ENCODE measurements around the gene SPEF2.

The SPEF2 gene

GRCh38 chr5:35626553-35626952 lies 8.9 kb downstream of the SPEF2 start:
- Mint-ChIP-seq H3K36me3 (peaks cover 46% of the 10 kb centered on the region), H3K9me3 (no peaks in the 10 kb centered on the region), H3K4me3 (no peak overlapping the region), H3K4me1 (peaks cover 33% of the 10 kb centered on the region), H3K27ac (peak overlapping the region; percentile 92)
- DNase-seq (ENCODE audit: low spot score in 2 of 2) (no peak), ATAC-seq (peak; percentile 64)

GRCh38 chr5:35634326-35634725 lies 16.7 kb downstream of the SPEF2 start:
- Mint-ChIP-seq H3K9me3 (peaks cover 12% of the 10 kb centered on the region), H3K4me1 (no peaks in the 10 kb centered on the region), H3K4me3 (no peak overlapping the region), H3K27ac (no peak overlapping the region), H3K36me3 (peaks cover 56% of the 10 kb centered on the region)
- DNase-seq (ENCODE audit: low spot score in 2 of 2) (no peak), ATAC-seq (no peak)

GRCh38 chr5:35640623-35641022 lies 23.0 kb downstream of the SPEF2 start:
- no peaks in the 10 kb centered on the region for H3K9me3 Mint-ChIP-seq
- peaks cover 4% of the 10 kb centered on the region for H3K4me1 Mint-ChIP-seq
- DNase-seq (ENCODE audit: low spot score in 2 of 2) (no peak), ATAC-seq (no peak)
- peaks cover 12% of the 10 kb centered on the region for H3K36me3 Mint-ChIP-seq
- H3K4me3 Mint-ChIP-seq: no peak overlapping the region
- H3K27ac Mint-ChIP-seq: no peak overlapping the region

- no peaks in the 10 kb centered on the region for H3K9me3 Mint-ChIP-seq
- DNase-seq (ENCODE audit: low spot score in 2 of 2): no peak
- H3K27ac Mint-ChIP-seq: no peak overlapping the region
- peaks cover 12% of the 10 kb centered on the region for H3K36me3 Mint-ChIP-seq
- peaks cover 4% of the 10 kb centered on the region for H3K4me1 Mint-ChIP-seq
- H3K4me3 Mint-ChIP-seq: no peak overlapping the region
- ATAC-seq: peak; percentile 26
These were observed 26.9 kb downstream of the SPEF2 start for GRCh38 chr5:35644543-35644942.

GRCh38 chr5:35647128-35647527 lies 29.5 kb downstream of the SPEF2 start:
- no peak for DNase-seq (ENCODE audit: low spot score in 2 of 2)
- ATAC-seq: no peak
- Mint-ChIP-seq H3K9me3 (no peaks in the 10 kb centered on the region), H3K27ac (no peak overlapping the region), H3K4me1 (peaks cover 3% of the 10 kb centered on the region), H3K4me3 (no peak overlapping the region), H3K36me3 (peaks cover 12% of the 10 kb centered on the region)

GRCh38 chr5:35647712-35648111 lies 30.0 kb downstream of the SPEF2 start:
- Mint-ChIP-seq H3K4me1 (no peaks in the 10 kb centered on the region), H3K9me3 (no peaks in the 10 kb centered on the region), H3K4me3 (no peak overlapping the region), H3K27ac (no peak overlapping the region), H3K36me3 (peaks cover 12% of the 10 kb centered on the region)
- ATAC-seq: no peak
- DNase-seq (ENCODE audit: low spot score in 2 of 2): no peak

- Mint-ChIP-seq H3K36me3 (peaks cover 12% of the 10 kb centered on the region), H3K9me3 (no peaks in the 10 kb centered on the region), H3K27ac (peak overlapping the region; percentile 12), H3K4me1 (no peaks in the 10 kb centered on the region), H3K4me3 (no peak overlapping the region)
- peak; percentile 36 to 75 for DNase-seq (ENCODE audit: low spot score in 2 of 2)
- ATAC-seq: peak; percentile 91
These were observed 33.5 kb downstream of the SPEF2 start for GRCh38 chr5:35651002-35651756.

GRCh38 chr5:35656721-35657120 lies 39.1 kb downstream of the SPEF2 start:
- H3K4me1 Mint-ChIP-seq: peaks cover 14% of the 10 kb centered on the region
- no peak overlapping the region for H3K4me3 Mint-ChIP-seq
- ATAC-seq (no peak), DNase-seq (ENCODE audit: low spot score in 2 of 2) (no peak)
- H3K9me3 Mint-ChIP-seq: no peaks in the 10 kb centered on the region
- H3K27ac Mint-ChIP-seq: no peak overlapping the region
- H3K36me3 Mint-ChIP-seq: peaks cover 7% of the 10 kb centered on the region

GRCh38 chr5:35657877-35658276 lies 40.2 kb downstream of the SPEF2 start:
- Mint-ChIP-seq H3K36me3 (peaks cover 12% of the 10 kb centered on the region), H3K4me3 (no peak overlapping the region), H3K27ac (no peak overlapping the region), H3K9me3 (no peaks in the 10 kb centered on the region), H3K4me1 (peaks cover 14% of the 10 kb centered on the region)
- ATAC-seq (no peak), DNase-seq (ENCODE audit: low spot score in 2 of 2) (no peak)

- Mint-ChIP-seq H3K27ac (no peak overlapping the region), H3K4me1 (peaks cover 22% of the 10 kb centered on the region), H3K4me3 (no peak overlapping the region), H3K36me3 (peaks cover 14% of the 10 kb centered on the region), H3K9me3 (peaks cover 3% of the 10 kb centered on the region)
- ATAC-seq: peak; percentile 37
- DNase-seq (ENCODE audit: low spot score in 2 of 2): no peak
These were observed 41.9 kb downstream of the SPEF2 start for GRCh38 chr5:35659556-35659955.

- Mint-ChIP-seq H3K4me1 (peaks cover 23% of the 10 kb centered on the region), H3K27ac (no peak overlapping the region), H3K9me3 (peaks cover 3% of the 10 kb centered on the region), H3K4me3 (no peak overlapping the region), H3K36me3 (peaks cover 14% of the 10 kb centered on the region)
- DNase-seq (ENCODE audit: low spot score in 2 of 2): no peak
- no peak for ATAC-seq
These were observed 42.8 kb downstream of the SPEF2 start for GRCh38 chr5:35660451-35660850.

GRCh38 chr5:35664584-35664983 lies 46.9 kb downstream of the SPEF2 start:
- no peak for DNase-seq (ENCODE audit: low spot score in 2 of 2)
- no peak for ATAC-seq
- peaks cover 3% of the 10 kb centered on the region for H3K9me3 Mint-ChIP-seq
- peaks cover 23% of the 10 kb centered on the region for H3K4me1 Mint-ChIP-seq
- peaks cover 30% of the 10 kb centered on the region for H3K36me3 Mint-ChIP-seq
- no peak overlapping the region for H3K4me3 Mint-ChIP-seq
- H3K27ac Mint-ChIP-seq: peak overlapping the region; percentile 24

GRCh38 chr5:35665096-35665495 lies 47.4 kb downstream of the SPEF2 start:
- H3K4me1 Mint-ChIP-seq: peaks cover 28% of the 10 kb centered on the region
- peak overlapping the region; percentile 24 for H3K27ac Mint-ChIP-seq
- no peak for DNase-seq (ENCODE audit: low spot score in 2 of 2)
- peaks cover 34% of the 10 kb centered on the region for H3K36me3 Mint-ChIP-seq
- peaks cover 3% of the 10 kb centered on the region for H3K9me3 Mint-ChIP-seq
- no peak for ATAC-seq
- H3K4me3 Mint-ChIP-seq: no peak overlapping the region

- peaks cover 30% of the 10 kb centered on the region for H3K36me3 Mint-ChIP-seq
- H3K9me3 Mint-ChIP-seq: peaks cover 3% of the 10 kb centered on the region
- ATAC-seq (peak; percentile 85), DNase-seq (ENCODE audit: low spot score in 2 of 2) (no peak)
- no peak overlapping the region for H3K4me3 Mint-ChIP-seq
- H3K4me1 Mint-ChIP-seq: peaks cover 47% of the 10 kb centered on the region
- H3K27ac Mint-ChIP-seq: peak overlapping the region; percentile 13
These were observed 50.7 kb downstream of the SPEF2 start for GRCh38 chr5:35668319-35668718.

GRCh38 chr5:35668794-35669193 lies 51.1 kb downstream of the SPEF2 start:
- peak overlapping the region; percentile 13 for H3K27ac Mint-ChIP-seq
- DNase-seq (ENCODE audit: low spot score in 2 of 2): no peak

GRCh38 chr5:35671541-35672295 lies 54.1 kb downstream of the SPEF2 start:
- Mint-ChIP-seq H3K4me1 (peaks cover 51% of the 10 kb centered on the region), H3K9me3 (no peaks in the 10 kb centered on the region), H3K36me3 (peaks cover 22% of the 10 kb centered on the region), H3K4me3 (peak overlapping the region; percentile 21), H3K27ac (no peak overlapping the region)
- no peak for DNase-seq (ENCODE audit: low spot score in 2 of 2)
- ATAC-seq: peak; percentile 74

More at GRCh38 chr5:35668794-35669193, 51.1 kb downstream of the SPEF2 start:
- Mint-ChIP-seq H3K4me1 (peaks cover 52% of the 10 kb centered on the region), H3K9me3 (peaks cover 3% of the 10 kb centered on the region), H3K36me3 (peaks cover 28% of the 10 kb centered on the region), H3K4me3 (no peak overlapping the region)
- no peak for ATAC-seq

Measured in stimulated activated effector memory CD8-positive, alpha-beta T cell treated with anti-CD3 and anti-CD28 coated beads, Interleukin-12 subunit alpha, Interleukin-12 subunit beta, amount 100 ng/mL, for 72 hours (primary cell).